ENCODE results near the gene PKD1L1.

Gene PKD1L1

DNA sequence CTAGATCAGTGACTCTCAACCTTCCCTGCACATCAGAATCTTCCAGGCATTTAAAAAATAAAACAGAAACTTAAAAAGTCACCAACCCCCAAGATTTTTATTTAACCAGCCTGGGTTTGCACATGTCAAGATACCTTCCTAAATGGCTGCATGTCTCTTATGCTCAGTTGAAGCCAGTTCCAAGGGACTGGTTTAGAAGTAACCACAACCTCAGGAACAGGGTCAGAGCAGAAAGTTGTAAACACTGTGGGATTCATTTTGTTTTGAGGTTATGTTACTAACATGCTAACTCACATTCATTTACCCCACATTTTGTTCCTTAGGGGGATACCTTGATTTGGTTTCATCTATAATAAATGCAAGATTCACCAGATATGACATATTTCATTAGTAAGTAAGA is 72.9 kb downstream of the PKD1L1 start:
- no peaks in the 10 kb centered on the region for H3K9me3 ChIP-seq (ENCODE audit: low read depth, low read length)
- no peaks in the 10 kb centered on the region for H3K36me3 ChIP-seq (ENCODE audit: insufficient read depth, low read length)
- no peak for DNase-seq (ENCODE audit: low read depth, low spot score)
- no peak overlapping the region for H3K27ac ChIP-seq
- no peak overlapping the region for H3K4me3 ChIP-seq
- H3K9ac ChIP-seq (ENCODE audit: insufficient read length) = no peak overlapping the region
- no peak for TF ChIP-seq EZH2 (IDR thresholded peaks at IDR 0.05)
- no peak for TF ChIP-seq POLR2AphosphoS5 (IDR thresholded peaks at IDR 0.05; ENCODE audit: borderline replicate concordance, low read depth, low read length)
- no peak for TF ChIP-seq FOXP2 (optimal IDR thresholded peaks at IDR 0.05; ENCODE audit: control extremely low read depth, extremely low read length, insufficient read depth)

GRCh38 chr7:47873762-47874161 is 74.5 kb downstream of the PKD1L1 start:
- no peak for DNase-seq (ENCODE audit: low read depth, low spot score)
- TF ChIP-seq FOXP2 (optimal IDR thresholded peaks at IDR 0.05; ENCODE audit: control extremely low read depth, extremely low read length, insufficient read depth) = no peak
- no peak for TF ChIP-seq EZH2 (IDR thresholded peaks at IDR 0.05)
- no peak for TF ChIP-seq POLR2AphosphoS5 (IDR thresholded peaks at IDR 0.05; ENCODE audit: borderline replicate concordance, low read depth, low read length)
- H3K9me3 ChIP-seq (ENCODE audit: low read depth, low read length) = no peaks in the 10 kb centered on the region
- H3K27ac ChIP-seq = no peak overlapping the region
- no peaks in the 10 kb centered on the region for H3K36me3 ChIP-seq (ENCODE audit: insufficient read depth, low read length)
- H3K4me3 ChIP-seq = no peak overlapping the region
- H3K9ac ChIP-seq (ENCODE audit: insufficient read length) = no peak overlapping the region

GRCh38 chr7:47867286-47867685 is 81.0 kb downstream of the PKD1L1 start:
- H3K4me3 ChIP-seq = no peak overlapping the region
- no peak overlapping the region for H3K9ac ChIP-seq (ENCODE audit: insufficient read length)
- no peak overlapping the region for H3K27ac ChIP-seq
- no peaks in the 10 kb centered on the region for H3K36me3 ChIP-seq (ENCODE audit: insufficient read depth, low read length)
- DNase-seq (ENCODE audit: low read depth, low spot score) = no peak
- TF ChIP-seq FOXP2 (optimal IDR thresholded peaks at IDR 0.05; ENCODE audit: control extremely low read depth, extremely low read length, insufficient read depth) = no peak
- TF ChIP-seq POLR2AphosphoS5 (IDR thresholded peaks at IDR 0.05; ENCODE audit: borderline replicate concordance, low read depth, low read length) = no peak
- no peak for TF ChIP-seq EZH2 (IDR thresholded peaks at IDR 0.05)
- H3K9me3 ChIP-seq (ENCODE audit: low read depth, low read length) = no peaks in the 10 kb centered on the region

DNA sequence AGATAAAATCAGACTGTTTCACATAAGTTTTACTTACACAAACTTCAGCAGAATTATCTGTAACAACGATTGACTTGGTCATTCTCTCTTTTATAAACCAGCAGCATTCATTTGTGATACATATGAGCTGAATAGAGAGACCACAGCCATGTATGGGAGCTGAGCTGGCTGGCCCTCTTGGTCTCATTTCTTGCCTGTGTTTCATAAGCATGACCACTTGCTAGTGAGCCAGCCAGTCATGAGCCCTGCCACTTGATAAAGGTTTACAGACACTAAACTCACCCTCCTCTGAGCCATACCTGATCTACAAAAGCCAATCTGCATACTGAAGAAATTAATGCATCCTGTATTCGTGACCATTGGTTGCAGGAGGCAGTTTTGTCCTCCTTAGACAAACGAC is 82.1 kb downstream of the PKD1L1 start:
- TF ChIP-seq POLR2AphosphoS5 (IDR thresholded peaks at IDR 0.05; ENCODE audit: borderline replicate concordance, low read depth, low read length) = no peak
- TF ChIP-seq EZH2 (IDR thresholded peaks at IDR 0.05) = no peak
- no peak for TF ChIP-seq FOXP2 (optimal IDR thresholded peaks at IDR 0.05; ENCODE audit: control extremely low read depth, extremely low read length, insufficient read depth)
- Histone ChIP-seq H3K27ac (no peak overlapping the region), H3K4me3 (no peak overlapping the region), H3K9me3 (ENCODE audit: low read depth, low read length) (no peaks in the 10 kb centered on the region), H3K36me3 (ENCODE audit: insufficient read depth, low read length) (no peaks in the 10 kb centered on the region), H3K9ac (ENCODE audit: insufficient read length) (no peak overlapping the region)
- no peak for DNase-seq (ENCODE audit: low read depth, low spot score)

GRCh38 chr7:47852330-47853245 is 95.7 kb downstream of the PKD1L1 start:
- H3K27ac ChIP-seq = no peak overlapping the region
- no peak for TF ChIP-seq POLR2AphosphoS5 (IDR thresholded peaks at IDR 0.05; ENCODE audit: borderline replicate concordance, low read depth, low read length)
- TF ChIP-seq EZH2 (IDR thresholded peaks at IDR 0.05) = no peak
- no peak for TF ChIP-seq FOXP2 (optimal IDR thresholded peaks at IDR 0.05; ENCODE audit: control extremely low read depth, extremely low read length, insufficient read depth)
- no peak overlapping the region for H3K9ac ChIP-seq (ENCODE audit: insufficient read length)
- H3K9me3 ChIP-seq (ENCODE audit: low read depth, low read length) = no peaks in the 10 kb centered on the region
- no peak overlapping the region for H3K4me3 ChIP-seq
- H3K36me3 ChIP-seq (ENCODE audit: insufficient read depth, low read length) = no peaks in the 10 kb centered on the region
- DNase-seq (ENCODE audit: low read depth, low spot score) = no peak

DNA sequence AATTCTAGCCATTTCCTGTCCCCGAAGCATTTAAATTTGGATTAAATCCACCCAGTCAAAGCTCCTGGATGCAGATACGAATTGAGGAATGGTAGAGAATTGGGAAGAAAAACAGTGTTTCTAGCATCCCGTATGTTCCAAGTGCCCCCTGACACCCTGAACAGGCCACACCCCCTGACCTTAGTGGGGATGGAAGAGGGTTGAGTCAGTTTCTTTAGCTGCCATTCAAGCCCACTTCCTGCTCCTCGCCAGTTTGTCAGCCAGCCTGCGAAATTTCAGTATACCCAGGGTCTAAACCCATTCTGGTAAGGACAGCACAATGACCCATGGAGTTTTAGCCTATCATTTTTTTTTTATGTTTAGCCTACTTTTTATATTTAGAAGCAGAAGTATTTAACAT is 101.1 kb downstream of the PKD1L1 start:
- Histone ChIP-seq H3K9ac (ENCODE audit: insufficient read length) (no peak overlapping the region), H3K4me3 (no peak overlapping the region), H3K27ac (no peak overlapping the region), H3K36me3 (ENCODE audit: insufficient read depth, low read length) (no peaks in the 10 kb centered on the region), H3K9me3 (ENCODE audit: low read depth, low read length) (no peaks in the 10 kb centered on the region)
- no peak for TF ChIP-seq EZH2 (IDR thresholded peaks at IDR 0.05)
- no peak for TF ChIP-seq FOXP2 (optimal IDR thresholded peaks at IDR 0.05; ENCODE audit: control extremely low read depth, extremely low read length, insufficient read depth)
- no peak for TF ChIP-seq POLR2AphosphoS5 (IDR thresholded peaks at IDR 0.05; ENCODE audit: borderline replicate concordance, low read depth, low read length)
- DNase-seq (ENCODE audit: low read depth, low spot score) = no peak

GRCh38 chr7:47846138-47846836 is 102.0 kb downstream of the PKD1L1 start:
- H3K36me3 ChIP-seq (ENCODE audit: insufficient read depth, low read length) = no peaks in the 10 kb centered on the region
- no peak overlapping the region for H3K27ac ChIP-seq
- no peak for DNase-seq (ENCODE audit: low read depth, low spot score)
- H3K4me3 ChIP-seq = no peak overlapping the region
- TF ChIP-seq FOXP2 (optimal IDR thresholded peaks at IDR 0.05; ENCODE audit: control extremely low read depth, extremely low read length, insufficient read depth) = no peak
- no peak for TF ChIP-seq POLR2AphosphoS5 (IDR thresholded peaks at IDR 0.05; ENCODE audit: borderline replicate concordance, low read depth, low read length)
- no peak for TF ChIP-seq EZH2 (IDR thresholded peaks at IDR 0.05)
- H3K9ac ChIP-seq (ENCODE audit: insufficient read length) = no peak overlapping the region
- H3K9me3 ChIP-seq (ENCODE audit: low read depth, low read length) = no peaks in the 10 kb centered on the region

DNA sequence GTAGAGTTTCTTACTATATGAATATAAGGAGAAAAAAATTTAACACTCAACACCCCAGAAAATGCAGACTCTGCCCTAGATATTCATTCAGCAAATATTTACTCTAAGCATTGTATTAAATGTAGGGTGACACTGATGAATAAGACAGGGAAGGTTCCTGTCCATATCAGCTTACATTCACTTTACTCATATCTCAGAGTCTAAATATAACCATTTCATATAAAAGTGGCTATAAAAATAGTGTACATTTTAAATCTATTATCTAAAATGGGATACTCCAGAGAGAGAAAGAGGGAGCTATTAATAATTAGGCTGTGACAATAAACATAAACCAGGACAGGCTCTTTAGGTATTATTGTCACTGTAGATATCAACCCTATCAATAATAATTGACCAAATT is 104.0 kb downstream of the PKD1L1 start:
- TF ChIP-seq EZH2 (IDR thresholded peaks at IDR 0.05) (no peak), POLR2AphosphoS5 (IDR thresholded peaks at IDR 0.05; ENCODE audit: borderline replicate concordance, low read depth, low read length) (no peak), FOXP2 (optimal IDR thresholded peaks at IDR 0.05; ENCODE audit: control extremely low read depth, extremely low read length, insufficient read depth) (no peak)
- no peak for DNase-seq (ENCODE audit: low read depth, low spot score)
- H3K9ac ChIP-seq (ENCODE audit: insufficient read length) = no peak overlapping the region

More for the DNA sequence above, 104.0 kb downstream of the PKD1L1 start:
- no peaks in the 10 kb centered on the region for H3K36me3 ChIP-seq (ENCODE audit: insufficient read depth, low read length)
- H3K4me3 ChIP-seq = no peak overlapping the region
- no peak overlapping the region for H3K27ac ChIP-seq
- no peaks in the 10 kb centered on the region for H3K9me3 ChIP-seq (ENCODE audit: low read depth, low read length)
